Activated CD4-positive, alpha-beta T cell treated with anti-CD3 and anti-CD28 coated beads, Interleukin-2, Interleukin-4, amounts not matched to agents 100 ng/mL and 50 ng/mL, durations not matched to agents 16 hours and 8 hours (primary cell): ENCODE results near the gene PTP4A2.

ENCODE experiments used
- DNase-seq: peaks from one replicate; pipeline ENCODE4 v3.0.0-alpha.2; 2020; ENCODE audit warnings: low spot score

PTP4A2 gene

DNA sequence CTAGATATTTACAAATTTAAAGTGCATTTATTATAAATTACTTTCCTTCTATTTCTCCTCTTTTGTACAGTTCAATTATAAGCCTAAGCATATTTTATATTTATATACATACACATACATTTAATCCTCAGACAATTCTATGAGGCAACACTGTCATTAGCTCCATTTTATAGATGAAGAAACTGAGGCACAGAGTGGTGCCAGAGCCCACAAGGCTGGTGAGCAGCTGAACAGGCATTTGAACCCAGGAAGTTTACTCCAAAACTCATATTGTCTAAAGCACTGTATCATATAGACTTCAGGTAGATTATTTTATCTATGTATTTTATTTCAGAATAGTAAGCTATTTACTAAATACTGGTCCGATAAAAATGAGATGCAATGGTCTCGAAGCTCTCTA is 52.3 kb downstream of the PTP4A2 start:
- DNase-seq = no peak

DNA sequence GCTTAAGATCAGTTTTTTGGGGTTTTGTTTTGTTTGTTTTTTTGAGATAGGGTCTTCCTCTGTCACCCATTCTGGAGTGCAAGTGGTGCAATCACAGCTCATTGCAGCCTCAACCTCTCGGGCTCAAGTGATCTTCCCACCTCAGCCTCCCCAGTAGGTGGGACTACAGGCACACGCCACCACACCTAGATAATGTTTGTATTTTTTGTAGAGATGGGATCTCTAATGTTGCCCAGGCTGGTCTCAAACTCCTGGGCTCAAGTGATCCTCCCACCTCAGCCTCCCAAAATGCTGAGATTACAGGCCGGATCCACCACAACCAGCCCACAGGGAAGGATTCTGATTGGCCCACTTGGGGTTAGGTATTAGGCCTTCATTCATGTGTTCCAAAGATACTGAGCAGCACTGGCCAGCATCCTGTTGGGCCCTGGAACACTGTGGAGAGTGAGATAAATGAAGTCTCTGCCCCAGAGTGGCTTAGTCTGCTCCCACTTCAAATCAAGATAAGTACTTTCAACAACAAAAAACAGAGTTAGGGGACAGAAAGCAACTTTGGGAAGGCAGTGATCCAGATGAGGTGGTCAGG is 54.7 kb downstream of the PTP4A2 start:
- DNase-seq = no peak

DNA sequence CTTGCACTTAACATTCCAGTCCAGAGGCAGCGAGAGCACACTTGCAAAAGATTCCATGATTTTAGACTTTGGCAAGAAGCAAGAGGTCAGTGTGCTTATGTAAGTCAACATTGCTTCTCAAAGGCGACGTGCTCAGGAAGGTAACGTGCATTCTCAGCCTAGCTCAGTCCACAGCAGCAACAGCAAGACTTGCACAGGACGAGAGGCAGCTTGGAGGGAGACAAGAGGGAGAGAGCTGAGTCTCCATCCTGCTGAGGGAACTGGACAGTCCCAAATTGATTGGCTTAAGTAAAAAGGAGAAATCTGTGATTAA is 56.5 kb downstream of the PTP4A2 start:
- no peak for DNase-seq

DNA sequence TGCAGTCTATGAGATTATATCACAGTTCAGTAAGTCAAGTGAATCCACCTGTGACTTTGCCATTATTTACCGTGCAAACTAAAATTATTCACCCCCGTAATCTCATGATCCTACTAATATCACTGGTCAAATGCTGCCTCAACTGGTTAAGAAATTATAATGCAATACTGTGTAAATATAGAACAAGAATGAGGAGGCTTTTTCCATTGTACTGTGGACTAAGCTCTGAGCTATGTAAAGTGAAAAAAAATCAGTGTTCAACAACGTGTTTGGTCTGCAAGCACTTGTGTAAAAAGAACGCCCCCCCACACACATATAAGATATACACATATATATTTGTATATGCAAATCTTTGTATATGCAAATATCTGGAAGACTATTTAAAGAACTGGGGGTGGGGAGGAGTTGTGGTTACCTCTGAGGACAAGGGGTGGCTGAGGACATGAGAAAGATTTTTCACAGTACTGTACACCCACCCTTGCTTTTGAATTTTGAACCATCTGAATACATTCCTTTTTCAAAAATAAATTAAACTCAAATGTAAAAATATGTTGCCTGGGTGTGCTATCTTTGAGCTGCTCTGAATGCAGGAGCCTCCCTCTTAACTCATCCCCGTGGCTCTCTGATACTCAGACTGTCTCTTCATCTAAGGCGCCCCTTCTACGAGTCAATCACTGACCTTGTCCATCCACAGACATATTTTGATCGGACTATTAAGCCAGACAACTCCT is 57.0 kb downstream of the PTP4A2 start:
- no peak for DNase-seq

DNA sequence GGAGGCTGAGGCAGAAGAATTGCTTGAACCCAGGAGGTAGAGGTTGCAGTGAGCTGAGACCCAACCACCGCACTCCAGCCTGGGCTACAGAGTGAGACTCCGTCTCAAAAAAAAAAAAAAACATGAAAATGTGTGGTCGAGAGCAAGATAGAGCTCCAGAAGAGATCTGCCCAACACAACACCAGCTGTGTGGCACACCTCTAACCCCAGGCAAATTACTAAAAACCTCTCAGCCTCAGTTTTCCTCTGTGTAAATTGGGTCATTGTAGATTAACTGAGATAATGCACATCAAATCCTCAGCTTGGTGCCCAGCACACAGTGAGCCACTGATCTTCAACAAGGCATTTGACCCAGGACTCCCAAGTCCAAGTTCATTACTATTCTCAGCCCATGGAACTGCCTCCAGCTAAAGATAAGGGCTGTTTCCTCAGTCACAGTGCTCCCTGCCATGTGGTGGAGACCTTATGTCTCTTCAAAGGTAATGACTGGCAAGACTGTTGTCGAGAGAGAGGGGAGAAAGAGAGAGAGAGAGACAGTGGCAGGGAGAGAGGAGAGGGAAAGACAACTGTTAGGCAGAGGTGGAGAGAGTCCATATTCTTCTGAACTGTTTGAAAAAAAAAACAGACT is 58.1 kb downstream of the PTP4A2 start:
- DNase-seq = no peak

DNA sequence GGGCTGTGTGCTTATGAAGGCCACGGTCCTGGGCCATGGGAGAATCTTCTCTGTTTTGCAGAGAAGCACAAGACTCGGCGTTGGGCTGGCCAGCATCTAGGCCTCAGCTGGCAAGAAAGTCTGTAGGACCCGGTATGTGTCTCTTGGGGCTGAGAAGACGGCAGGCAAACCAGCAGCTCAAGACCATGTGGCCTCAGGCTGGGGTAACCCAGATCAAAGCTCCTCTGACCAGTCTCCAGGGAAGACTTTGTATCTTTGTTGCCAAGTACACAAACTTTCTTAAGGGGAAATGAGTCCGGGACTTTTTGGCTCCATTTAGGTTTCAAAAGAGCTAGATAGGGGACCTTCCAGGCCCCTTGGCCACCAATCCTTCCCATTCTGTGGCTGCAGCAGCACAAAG is 60.1 kb downstream of the PTP4A2 start:
- no peak for DNase-seq

DNA sequence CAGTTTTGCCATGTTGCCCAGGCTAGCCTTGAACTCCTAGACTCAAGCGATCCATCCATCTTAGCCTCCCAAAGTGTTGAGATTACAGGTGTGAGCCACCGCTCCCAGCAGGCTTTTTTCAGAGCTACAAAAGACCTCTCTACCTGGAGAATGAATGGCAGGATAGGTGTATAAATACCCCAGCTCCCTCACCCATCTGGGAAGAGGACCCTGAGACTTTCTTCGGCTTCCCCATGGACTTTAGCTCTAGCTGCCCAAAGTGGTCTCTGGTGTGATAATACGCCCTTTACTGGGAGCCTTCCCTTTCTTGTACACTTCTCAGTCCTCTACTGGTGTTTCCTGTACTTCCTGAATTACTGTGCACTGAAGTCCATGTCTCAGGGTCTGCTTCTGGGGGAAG is 60.6 kb downstream of the PTP4A2 start:
- DNase-seq = no peak

DNA sequence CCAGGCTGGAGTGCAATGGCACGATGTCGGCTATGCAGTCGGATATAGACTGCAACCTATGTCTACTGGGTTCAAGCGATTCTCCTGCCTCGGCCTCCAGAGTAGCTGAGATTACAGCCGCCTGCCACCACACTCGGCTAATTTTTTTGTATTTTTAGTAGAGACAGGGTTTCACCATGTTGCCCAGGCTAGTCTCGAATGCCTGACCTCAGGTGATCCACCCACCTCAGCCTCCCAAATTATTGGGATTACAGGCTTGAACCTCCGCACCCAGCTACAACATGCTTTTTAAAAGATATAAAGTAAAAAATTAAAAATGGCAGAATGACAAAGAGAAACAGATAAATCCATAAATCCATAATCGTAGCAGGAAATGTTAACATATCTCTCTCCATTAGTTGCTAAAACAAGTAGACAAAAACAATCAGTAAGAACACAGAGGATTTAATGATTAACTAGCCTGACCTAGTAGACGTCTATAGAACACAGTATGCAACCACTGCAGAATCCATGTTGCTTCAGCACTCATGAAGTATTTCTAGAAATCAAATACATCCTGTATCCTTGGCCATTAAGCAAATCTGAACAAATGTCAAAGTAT is 62.4 kb downstream of the PTP4A2 start:
- no peak for DNase-seq

DNA sequence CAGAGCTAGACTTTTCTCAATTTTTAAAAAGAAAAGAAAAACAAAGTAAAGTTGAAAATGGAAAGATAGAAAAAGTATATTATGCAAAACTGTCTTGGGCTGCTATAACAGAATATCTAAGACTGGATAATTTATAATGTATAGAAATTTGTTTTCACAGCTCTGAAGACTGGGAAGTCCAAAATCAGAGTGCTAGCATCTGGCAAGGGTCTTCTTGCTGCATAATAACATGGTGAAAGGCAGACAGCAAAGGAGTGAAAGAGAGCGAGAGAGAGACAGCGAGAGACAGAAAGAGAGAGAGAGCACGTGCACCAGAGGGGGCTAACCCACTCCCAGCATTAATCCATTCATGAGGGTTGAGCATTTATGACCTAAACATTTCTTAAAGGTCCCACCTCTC is 63.2 kb downstream of the PTP4A2 start:
- no peak for DNase-seq

DNA sequence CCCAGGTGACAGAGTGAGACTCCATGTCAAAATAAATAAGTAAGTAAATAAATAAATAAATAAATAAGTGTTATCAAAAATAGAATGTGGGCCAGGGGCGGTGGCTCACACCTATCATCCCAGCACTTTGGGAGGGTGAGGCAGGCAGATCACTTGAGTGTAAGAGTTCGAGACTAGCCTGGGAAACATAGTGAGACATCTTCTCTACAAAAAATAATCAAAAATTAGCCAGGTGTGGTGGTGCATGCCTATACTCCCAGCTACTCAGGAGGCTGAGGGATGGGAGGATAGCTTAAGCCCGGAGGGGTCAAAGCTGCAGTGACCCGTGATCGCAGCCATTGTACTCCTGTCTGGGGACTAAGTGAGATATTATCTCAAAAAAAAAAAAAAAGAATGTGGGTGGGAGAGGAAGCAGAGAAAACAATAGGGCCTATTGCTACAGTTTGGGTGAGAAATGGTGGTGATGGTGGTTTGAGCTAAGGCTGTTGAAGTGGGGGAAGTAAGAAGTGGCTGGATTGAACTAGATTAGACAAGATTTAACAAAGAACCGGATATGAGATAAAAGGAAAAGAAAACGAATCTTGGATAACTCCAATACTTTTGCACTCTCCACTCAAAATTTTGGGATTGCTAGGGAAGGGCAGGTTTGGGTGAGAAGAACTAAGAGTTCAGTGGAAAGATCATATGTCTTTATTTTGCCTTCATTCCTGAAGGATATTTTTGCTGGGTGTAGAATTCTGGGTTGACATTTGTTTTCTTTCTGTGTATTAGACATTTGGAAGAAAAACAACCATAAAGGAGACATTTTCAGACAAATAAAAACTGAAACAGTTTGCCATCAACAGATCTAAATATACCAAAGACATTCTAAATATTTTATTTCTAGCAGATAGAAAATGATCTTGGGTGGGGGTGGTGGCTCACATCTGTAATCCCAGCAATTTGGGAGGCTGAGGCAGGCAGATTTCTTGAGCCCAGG is 65.2 kb downstream of the PTP4A2 start:
- DNase-seq = no peak

DNA sequence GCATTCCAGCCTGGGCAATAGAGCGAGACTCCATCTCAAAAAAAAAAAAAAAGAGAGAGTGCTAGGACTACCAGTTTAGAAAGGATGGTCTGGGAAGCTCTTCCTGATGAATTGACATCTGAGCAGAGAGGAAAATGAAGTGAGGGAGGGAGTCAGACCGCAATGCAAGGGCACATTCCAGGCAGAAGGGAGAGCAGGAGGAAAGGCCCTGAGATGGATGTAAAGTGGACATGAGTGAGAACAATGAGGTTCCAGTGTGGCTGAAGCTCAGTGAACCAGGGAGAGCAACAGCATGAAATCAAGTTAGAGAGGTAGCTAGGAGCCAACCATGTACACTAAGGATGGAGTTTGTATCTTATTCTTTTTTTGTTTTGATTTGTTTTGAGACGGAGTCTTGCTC is 66.5 kb downstream of the PTP4A2 start:
- no peak for DNase-seq

DNA sequence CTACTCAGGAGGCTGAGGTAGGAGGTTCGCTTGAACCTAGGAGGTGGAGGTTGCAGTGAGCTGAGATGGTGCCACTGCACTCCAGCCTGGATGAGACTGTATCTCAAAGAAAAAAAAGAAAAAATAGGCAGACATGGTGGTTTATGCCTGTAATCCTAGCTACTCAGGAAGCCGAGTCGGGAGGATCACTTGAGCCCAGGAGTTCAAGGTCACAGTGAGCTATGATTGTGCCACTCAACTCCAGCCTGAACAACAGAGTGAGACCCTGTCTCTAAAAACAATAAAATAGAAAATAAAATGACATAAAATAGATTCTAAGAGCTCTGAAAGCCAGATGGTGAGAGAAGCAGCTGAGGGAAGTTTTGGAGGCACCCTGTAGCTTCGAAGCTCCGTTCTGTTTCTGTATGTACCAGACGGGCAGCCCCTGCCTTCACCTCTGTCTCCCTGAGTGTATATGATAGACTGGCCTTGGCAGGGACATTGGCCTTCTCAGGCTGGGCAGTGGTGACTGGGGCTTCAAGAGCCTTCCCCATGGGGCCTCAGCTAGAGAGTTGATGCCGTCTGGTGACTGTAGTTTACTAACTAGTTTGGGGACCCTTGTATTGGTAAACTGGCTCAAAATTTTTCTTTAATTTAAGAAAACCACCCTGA is 68.0 kb downstream of the PTP4A2 start:
- no peak for DNase-seq

DNA sequence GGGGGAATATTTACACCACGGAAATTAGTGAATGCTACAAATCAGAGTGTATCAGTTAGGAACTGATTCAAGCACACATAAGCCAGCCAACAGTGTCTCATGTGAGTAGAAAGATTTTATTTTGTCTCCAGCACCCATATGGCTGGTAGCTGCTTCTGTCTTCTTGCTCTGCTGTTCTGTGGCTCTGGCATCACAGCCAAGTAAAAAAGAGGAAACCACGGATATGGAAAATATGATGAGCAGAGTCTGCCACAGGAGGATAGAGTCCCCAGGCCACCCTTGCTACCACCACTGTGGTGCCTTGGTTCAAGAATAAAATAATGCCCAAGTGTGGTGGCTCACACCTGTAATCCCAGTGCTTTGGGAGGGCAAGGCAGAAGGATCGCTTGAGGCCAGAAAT is 68.7 kb downstream of the PTP4A2 start:
- no peak for DNase-seq

DNA sequence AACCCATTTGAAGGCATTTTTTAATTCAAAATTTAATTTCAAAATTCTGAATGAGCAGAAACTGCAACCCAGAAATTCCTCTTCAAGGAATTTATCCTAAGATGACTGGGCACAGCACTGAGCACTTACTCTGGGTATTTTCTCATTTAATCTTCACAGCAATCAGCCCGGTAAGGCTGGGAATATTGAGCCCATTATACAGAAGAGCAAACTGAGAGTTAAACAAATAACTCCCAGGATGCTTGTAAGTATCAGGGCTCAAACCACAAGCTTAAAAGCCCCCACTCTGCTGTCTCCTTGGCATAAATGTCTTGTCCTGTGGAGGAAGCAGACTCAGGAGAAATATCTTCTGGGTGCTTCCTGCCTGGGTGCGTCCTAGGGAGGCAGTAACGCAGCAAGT is 69.3 kb downstream of the PTP4A2 start:
- DNase-seq = no peak

DNA sequence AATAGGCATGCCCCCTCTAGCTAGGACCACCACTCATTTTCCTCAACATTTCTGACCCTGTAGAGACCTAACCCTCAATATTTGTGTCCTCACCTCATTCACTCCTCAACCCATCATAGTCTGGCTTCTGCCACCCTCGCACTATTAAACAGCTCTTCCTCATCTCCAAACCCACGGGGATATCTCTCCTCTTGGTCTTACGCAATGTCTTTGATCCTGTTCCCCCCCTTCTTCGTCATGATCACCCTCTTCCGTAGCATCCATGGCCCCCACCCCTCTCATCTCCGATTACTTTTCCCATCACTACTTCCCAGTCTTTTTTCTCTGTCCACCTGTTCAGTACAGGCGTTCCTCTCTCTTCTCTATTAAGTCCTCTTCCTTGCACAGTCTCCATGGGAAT is 70.6 kb downstream of the PTP4A2 start:
- no peak for DNase-seq

DNA sequence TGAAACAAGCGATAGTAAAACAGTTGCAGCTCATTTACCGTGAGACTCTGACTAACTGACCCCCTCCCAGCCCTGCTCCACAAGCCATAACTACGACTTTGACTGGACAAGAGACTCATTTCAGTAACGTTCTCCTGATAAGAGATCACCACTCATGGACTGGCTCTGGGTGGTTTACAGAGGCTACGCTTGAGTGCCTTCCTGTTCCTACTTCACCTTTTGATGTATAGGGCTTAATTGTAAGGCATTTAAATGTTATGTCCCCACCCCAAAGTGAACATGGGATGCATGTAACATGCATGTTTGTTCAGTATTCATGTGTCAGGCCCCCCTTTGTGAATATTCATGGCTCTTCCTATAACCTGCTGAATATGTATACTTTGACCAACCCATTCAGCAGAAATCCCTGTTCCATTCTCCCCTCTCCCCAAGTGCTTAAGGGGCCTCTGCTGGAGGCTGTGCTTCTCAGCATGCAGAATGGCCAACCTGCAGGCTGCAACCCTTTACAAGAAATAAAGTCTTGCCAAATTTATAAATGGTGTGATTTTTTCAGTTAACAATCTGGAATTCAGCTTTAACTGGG is 71.6 kb downstream of the PTP4A2 start:
- DNase-seq = no peak

DNA sequence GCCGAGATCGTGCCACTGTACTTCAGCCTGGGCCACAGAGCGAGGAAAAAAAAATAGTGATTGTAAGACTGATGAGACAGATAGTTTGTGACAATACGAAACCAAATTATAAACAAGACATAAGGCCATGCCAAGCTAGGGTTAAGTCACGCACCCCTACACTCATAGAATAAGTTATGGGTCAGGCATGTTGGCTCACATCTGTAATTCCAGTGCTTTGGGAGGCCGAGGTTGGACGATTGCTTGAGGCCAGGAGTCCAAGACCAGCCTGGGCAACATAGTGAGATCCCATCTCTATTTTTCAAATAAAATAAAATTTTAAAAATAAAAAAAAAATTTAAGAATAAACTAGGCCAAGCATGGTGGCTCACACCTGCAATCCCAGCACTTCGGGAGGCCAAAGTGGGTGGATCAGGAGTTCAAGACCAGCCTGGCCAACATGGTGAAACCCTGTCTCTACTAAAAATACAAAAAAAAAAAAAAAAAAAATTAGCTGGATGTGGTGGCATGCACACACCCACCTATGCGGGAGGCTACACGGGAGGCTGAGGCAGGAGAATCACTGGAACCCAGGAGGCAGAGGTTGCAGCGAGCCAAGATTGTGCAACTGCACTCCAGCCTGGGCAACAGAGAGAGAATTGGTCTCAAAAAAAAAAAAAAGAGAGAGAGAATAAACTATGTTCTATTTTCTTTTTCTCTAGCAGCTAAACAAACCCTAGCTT is 72.3 kb downstream of the PTP4A2 start:
- no peak for DNase-seq

DNA sequence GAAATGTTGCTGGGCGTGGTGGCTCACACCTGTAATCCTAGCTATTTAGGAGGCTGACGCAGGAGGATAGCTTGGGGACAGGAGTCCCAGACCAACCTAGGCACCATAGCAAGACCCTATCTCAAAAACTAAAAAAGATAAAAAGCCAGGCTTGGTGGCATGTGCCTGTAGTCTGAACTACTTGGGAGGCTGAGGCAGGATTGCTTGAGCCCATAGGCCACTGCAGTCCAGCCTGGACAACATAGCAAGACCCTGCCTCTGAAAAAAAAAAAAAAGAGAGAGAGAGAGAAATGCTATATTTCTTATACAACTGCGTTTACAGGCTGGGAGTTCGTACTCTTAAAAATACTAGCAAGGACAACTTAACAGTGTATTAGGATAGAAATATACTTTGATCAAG is 76.1 kb downstream of the PTP4A2 start:
- DNase-seq = no peak

DNA sequence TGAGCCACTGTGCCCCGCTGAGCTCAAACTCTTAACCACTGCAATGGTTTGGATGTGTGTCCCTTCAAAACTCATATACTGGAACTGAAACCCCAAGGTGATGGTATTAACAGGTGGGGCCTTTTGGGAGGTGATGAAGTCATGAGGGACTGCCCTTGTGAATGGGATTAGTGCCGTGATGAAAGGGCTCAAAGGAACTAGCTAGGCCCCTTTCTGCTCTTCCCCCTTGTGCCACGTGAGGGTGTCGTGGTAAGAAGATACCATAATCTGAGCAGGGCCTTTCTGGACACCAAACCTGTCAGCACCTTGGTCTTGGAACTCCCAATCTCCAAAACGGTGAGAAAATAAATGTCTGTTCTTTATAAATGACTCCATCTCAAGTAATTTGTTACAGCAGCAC is 76.8 kb downstream of the PTP4A2 start:
- DNase-seq = no peak

DNA sequence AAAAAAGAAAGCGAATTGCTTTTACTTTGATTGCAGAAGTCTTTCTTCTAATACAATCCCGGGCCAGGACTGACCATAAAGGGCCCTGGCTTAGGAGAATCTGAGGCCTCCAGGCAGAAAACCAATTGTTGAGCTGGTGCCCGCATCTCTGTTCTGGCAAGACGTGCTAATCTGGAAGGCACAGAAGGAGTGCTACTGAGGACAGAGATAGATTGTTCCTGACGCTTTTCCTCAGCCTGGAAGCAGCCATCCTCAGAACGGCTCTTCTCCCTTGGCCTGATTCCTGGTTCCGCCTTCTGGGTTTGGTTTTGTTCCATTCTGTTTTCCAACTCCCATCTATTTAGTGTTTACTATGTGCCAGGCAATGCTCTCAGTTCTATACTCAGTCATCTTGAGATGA is 77.6 kb downstream of the PTP4A2 start:
- DNase-seq = no peak

DNA sequence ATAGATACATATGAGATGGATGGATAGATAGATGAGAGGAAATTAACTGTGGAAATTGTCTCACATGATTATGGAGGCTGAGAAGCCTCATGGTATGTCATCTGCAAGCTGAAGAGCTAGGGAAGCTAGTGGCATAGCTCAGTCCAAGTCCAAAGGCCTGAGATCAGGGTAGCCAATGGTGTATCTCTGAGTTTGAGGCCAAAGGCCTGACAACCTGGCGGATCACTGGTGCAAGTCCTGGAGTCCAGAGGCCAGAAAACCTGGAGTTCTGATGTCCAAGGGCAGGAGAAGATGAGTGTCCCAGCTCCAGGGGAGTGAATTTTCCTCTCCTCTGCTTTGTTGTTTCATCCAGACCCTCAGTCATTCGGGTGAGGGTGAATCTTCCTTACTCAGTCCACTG is 78.4 kb downstream of the PTP4A2 start:
- no peak for DNase-seq
